Measurements from ENCODE around the gene ATP10B.

ATP10B gene

DNA sequence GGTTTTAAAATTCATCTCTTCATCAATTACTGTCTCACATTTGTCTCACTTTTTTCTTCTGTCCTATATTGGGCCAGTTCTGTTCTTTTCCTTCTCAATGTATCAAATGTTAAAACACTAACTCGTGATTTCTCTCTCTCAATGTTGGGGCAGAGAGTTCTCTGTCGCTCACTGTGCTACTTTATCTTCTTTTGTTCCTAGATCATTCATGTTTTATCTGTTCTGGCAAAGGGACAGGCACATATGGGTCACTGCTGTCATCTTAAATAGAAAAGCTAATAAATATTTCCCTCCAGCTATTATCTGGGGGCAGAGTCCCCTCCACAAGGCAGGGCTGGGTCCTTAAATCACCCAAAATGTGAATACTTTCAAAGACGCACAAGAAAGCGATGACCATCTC is 216.3 kb downstream of the ATP10B start:
- no peak for DNase-seq (ENCODE audit: low read depth)

DNA sequence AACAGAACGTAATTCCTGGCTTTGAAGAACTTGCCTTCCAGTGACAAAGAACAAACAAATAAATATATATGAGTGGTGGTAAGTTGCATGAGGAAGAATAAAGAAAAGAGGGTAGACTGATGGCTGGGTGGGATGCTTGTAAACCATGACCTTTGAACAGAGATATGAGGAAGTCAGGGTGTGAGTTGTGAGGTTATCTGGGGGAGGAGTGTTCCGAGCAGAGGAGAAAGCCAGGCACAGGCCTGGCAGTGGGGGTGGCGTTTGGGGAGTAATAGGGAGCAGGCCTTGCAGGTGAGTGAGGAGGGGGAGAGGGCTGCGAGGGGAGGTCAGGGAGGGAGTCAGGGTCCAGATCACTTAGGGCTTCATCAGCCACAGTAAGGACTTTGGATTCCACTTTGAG is 217.0 kb downstream of the ATP10B start:
- no peak for DNase-seq (ENCODE audit: low read depth)

DNA sequence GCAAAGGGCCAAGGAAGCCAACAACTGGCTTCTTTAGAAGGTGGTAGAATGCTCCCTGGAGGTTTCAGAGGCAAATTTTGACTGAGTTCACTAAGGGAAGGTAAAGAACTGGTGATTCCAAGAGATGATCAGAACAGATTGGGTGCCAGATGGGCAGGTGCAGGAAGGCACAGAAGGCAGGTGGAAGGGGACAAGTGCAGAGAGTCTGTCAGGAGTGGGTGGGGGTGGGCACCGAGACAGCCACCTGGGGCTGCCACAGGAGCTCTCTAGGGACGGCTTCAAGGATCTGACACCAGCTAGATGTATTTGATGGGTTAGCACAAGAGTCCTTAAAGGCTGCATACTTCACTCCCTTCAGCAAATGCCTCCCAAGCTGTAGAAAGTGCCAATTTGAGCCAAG is 223.0 kb downstream of the ATP10B start:
- no peak for DNase-seq (ENCODE audit: low read depth)

DNA sequence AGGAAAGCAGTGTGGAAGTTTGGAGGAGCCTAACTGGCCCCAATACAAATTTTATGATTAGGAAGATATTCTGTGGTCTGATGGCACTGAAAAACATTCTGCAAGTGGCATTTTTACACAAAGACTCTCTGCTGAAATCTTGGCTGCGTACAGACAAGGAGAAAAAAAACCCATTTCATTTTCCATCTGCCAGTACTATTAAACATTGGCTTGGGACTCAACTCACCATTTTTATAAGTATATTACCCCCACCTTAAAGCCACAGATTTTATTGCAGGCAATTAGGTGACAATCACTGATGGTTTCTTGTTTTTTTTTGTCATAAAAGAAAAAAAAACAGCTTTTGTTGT is 223.4 kb downstream of the ATP10B start:
- no peak for DNase-seq (ENCODE audit: low read depth)

DNA sequence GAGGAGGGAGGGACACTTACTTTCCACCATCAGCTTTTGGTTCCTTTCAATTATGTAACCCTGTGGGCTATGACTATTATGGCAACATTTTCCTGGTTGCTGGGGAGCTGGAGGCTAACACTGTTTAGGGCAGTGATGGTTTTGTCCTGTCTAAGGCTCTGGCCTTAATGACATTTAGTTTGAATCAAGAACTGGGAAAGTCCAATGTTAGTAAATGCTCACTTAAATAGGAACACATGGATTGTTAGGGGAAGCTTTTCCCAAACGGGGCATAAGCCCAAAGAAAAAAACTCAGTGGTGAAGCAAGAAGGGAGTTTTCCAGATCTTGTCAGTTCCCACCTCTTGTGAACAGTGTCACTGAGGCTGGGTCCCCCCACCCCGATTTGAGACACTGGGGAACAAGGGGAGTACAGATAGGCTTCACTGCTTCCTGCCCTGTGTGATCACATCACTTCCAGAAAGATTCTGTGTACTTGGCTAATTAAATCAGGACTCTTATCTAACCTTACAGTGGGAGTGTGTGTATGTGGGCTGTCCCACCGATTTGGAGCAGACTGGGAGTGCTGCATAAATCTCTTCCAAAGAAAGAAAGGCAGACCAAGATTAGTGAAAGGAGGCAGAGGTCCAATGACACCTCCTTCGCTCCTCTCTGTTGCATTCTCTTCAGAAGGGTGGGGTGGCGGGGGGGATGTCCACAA is 223.9 kb downstream of the ATP10B start:
- no peak for DNase-seq (ENCODE audit: low read depth)

DNA sequence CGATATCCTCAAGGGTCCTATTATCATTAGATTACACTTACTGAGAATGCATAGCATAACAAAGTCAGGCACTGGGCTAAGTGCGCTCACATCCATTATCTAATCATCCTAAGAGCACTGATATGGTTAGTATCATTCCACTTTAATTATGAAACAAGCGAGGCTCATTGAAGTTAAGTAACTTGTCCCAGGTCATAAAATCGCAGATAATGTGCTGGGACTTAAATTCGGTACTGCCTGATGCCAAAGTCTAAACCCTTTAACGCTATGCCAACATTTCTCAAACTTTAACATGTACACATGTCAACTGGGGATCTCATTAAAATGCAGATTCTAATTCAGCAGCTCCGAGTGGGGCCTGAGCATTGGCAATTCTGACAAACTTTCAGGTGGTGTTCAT is 225.7 kb downstream of the ATP10B start:
- no peak for DNase-seq (ENCODE audit: low read depth)

DNA sequence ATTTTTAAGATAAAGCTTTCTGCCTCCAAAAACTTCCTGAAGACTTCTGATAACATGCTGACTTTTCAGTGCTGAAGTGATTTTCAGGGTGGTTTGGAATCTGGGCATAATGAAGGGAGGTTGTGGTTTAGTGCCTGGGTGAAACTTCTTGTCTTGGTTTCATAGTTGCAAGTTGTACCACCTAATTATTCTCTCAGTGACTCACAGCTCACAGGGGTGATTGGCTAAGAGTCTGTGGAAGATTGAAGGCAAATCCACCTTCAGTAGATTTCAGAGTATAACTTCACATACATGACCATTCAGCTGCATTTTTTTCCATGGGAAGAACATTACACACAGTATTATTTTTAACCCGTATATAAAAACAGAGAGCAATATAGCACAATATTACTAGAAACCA is 230.5 kb downstream of the ATP10B start:
- no peak for DNase-seq (ENCODE audit: low read depth)

DNA sequence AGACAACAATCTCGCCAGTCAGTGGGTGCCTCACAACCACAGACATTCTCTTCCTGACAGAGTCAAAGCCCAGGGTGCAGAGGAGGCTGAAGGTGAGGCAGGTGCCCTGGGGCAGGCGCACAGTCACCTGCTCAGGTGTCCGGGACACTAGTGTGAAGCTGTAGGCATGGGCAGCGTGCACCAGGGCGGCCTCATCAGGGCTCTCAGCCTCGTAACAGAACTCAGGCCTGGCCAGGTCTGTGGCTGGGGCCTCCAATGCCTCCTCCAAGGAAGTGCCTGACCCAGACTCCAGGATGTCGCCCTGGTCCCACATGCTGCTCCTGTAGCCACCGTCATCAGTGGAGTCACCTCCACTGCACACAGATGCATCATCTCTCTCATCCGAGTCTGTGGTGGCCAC is 231.6 kb downstream of the ATP10B start:
- no peak for DNase-seq (ENCODE audit: low read depth)

DNA sequence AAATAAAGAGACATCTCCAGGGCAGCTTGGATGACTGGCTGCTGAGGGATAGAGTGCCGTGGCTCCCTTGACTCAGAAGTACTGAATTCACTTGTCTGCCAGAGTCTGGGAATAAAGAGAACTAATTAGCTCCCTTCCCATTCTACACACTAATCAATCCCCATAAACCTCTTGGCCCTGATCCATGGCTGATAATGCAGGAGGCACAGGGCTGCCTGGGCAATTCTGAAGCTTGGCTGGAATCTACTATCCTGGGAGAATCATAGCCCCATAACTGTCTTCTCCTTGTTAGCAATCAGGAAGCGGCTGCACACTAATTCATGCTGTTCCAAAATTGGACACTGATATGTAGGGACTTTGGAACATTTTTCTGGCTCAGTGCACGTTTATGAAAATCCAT is 232.6 kb downstream of the ATP10B start:
- DNase-seq (ENCODE audit: low read depth): no peak

DNA sequence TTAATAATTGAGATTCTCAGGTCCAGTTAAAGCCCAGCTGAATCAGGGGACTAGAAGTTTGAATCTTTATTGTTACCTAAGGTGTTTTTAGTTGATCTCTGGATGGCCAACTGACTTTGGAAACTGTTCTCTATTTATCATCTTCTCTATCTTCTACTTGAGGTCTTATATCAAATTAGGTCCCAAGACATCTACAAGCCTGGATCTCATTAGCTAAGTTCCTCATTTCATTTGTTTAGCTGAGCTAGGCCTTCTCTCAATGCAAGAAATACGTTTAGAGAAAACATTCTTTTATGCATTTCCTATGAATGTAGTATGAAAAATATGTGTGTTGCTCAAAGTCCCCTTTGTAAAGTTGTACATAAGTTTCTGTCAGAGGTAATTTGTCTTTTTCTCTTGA is 233.7 kb downstream of the ATP10B start:
- DNase-seq (ENCODE audit: low read depth): no peak

DNA sequence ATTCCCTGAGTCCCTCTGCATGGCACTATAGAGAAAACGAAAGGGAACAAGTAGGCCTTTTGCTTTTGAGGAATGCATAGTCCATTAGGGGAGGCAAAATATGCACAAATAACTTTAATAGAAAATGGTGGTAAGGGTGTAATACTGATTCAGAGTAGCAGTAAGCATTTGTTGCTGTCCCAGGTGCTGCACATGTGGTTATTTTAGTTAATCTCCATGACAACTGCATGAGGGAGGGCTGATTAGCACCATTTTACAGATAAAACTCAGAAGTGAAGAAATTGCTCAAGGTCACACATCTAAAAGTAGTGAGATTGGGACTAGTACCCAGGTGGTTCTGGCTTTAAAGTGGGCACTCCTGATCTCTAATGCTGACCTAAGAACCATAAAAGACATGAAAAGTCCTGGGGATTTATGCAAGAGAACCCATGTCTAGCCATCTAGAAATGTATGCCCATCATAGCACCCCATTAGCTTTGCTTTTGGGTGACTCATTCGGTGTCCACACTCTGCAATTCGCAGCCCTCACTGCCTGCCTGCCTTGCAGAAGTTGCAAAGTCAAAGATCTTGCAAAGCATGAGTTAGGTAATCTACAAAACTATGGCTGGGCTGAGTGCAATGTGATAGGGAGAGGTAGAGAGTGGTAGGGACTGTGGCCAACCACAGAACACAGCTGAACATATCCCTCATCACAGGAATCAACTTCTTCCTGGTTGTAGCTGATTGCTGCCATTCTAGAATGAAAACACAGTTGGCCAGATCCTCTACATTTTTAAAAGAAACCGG is 235.1 kb downstream of the ATP10B start:
- no peak for DNase-seq (ENCODE audit: low read depth)

DNA sequence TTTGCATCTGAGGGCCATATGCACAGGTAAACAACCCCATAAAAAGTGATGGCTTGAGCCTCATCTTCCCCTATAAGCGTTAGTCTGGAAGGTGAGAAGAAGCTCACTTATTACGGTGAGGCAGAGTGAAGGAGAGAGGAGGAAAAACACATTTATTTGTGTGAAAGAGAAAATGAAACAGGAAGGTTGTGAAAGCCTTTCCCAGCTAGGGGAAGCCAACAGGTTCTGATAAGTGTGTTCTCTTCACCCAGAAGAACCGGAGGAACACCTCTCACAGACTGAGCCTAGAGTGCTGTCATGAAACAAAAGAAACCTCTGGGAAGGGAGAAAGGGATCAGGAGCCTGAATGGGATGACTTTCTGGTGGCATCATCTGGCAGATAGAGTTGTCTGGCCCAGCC is 237.9 kb downstream of the ATP10B start:
- DNase-seq (ENCODE audit: low read depth): no peak

DNA sequence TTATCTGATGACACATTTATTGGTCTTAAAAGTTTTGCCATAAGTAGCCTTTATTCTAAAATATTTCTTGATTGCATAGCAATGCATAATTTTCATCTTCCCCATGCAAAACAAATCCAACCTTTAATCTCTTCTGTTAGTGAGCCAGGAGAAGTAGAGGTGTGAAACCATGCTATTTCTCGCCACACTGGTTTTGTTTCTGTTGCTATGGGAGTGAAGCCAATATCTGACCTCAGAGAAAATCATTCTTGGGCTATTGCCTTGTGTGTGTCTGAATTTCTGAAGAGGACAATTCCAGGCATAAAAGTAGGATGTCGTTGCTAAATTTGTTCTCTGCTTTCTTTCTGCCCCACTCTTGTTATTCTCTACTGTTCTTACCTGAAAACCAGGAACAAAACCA is 246.7 kb downstream of the ATP10B start:
- no peak for DNase-seq (ENCODE audit: low read depth)

DNA sequence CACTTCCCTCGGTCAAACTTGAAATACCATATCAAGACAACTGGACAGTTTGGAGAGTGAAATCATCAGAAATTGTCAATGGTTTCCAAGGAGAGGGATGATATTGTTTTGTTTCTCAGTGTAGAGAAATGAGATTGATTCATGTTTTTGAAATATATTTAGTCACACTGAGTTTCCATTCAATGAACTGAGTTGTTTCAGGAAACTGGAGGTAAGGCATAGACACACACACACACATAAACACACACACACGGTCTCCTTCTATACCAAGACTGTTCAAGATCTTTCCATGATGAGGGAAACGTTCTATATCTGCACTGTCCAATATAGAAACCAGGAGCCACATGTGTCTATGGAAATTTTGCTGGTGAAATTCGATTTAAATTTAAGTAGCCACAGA is 247.5 kb downstream of the ATP10B start:
- DNase-seq (ENCODE audit: low read depth): no peak

DNA sequence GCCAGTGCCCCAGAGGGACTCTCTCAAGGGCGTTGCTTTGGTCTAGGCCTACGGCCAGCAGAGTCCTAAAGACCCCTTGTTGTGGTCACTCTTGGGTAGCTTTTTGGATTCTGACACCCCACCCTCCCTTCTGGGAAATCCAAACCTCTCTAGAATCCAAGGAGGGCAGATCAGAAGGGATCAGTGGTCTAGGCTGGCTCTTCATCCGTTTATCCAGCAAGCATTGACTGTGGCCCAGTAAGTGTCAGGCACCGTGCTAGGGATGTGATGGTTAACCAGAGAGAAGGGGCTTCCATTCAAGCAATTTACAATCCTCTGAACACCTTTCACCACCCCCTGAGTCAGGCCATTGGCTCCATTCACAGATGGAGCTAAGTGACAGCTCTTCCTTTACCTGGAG is 249.3 kb downstream of the ATP10B start:
- no peak for DNase-seq (ENCODE audit: low read depth)

DNA sequence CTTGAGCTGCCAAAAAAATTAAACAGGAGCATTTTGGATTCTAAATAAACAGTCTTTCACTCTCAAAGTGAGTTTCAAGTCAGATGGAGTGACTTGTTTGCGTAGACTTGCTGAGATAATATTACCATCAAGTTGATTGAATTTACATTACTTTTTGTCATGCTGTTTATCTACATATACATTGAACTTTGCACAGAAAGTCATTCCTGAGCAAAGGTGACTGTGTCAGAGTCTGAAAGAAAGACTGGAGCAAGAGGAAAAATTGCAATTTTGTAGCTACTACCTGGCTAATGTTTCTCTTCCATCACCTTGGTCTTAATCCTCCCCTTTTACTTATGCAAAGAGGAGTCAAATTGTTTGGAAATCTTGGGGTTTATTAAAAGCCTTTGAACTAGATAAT is 251.0 kb downstream of the ATP10B start:
- no peak for DNase-seq (ENCODE audit: low read depth)

DNA sequence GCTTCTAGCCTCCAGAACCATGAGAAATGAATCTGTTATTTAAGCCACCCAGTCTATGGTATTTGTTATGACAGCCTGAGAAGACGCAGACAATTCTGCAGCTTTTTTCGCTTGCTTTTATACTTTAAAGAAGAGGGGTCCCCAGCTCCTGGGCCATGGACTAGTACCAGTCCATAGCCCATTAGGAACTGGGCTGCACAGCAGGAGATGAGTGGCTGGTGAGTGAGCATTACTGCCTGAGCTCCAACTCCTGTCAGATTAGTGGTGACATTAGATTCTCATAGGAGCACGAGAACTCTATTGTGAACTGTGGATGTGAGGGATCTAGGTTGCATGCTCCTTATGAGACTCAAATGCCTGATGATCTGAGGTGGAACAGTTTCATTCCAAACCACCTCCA is 278.7 kb downstream of the ATP10B start:
- no peak for DNase-seq (ENCODE audit: low read depth)

DNA sequence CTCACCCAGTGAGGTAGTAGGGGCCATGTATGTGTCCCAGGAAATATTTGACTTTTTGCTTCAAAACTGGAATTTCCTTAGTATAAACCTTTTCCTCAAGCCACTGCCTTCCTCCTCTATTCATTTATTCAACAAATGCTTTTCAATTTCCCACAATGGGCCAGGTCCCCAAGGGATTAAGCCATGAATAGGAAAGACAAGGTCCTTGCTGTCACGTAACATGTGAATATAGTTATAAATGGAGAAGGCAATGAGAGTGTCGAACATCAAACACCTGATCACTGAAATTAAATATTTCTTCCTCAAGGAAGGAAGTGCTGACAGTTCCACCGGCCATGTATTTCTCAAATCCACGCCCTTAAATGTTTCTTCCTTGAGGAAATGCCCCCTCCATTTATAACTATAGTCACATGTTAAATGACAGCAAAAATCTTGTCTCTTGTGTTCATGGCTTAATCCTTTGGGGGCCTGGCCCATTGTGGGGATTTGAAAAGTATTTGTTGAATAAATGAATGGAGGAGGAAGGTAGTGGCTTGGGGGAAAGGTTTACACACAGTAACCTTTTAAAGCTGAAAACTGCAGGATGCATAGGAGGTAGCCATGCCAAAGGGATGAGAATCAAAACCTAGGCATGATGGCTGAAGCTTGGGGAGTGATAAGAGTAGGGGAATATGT is 284.8 kb downstream of the ATP10B start:
- no peak for DNase-seq (ENCODE audit: low read depth)

DNA sequence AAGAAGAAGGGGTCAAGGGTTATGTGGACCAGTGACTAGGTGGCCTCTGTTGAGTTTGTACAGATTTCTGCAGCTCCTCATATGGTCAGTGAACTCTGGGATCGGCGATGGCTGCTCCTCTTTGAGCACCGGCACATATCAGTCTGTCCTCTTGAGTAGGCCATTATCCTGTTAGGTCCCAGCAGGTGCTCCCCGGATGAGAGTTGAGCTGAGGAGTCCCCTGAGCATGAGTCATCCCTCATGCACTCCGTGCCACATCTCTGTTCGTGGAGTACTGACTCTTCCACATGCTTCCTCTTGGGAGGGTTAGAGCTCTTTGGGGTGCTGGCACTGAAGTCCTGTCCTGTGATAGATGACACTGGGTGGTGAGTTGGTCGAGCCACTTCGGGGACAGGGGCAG is 286.6 kb downstream of the ATP10B start:
- no peak for DNase-seq (ENCODE audit: low read depth)

DNA sequence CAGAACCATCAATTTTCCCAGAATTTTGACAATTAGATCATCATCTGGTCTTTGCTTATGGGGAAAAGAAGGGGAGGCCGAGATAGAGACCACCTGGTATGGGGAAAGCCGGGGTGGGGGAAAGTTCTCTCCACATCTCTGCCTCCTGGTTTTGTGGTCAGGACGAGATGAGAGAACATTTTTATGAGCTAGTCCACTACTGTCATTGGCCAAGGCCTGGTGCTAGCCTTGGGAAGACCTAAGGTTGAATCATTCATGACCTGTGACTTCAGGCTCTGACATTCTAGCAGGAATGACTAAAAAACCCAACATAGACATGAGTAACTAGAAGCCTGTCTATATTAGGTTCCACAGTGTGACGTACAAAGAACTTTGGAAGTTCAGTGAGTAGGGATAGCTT is 295.2 kb downstream of the ATP10B start:
- DNase-seq (ENCODE audit: low read depth): no peak

DNA sequence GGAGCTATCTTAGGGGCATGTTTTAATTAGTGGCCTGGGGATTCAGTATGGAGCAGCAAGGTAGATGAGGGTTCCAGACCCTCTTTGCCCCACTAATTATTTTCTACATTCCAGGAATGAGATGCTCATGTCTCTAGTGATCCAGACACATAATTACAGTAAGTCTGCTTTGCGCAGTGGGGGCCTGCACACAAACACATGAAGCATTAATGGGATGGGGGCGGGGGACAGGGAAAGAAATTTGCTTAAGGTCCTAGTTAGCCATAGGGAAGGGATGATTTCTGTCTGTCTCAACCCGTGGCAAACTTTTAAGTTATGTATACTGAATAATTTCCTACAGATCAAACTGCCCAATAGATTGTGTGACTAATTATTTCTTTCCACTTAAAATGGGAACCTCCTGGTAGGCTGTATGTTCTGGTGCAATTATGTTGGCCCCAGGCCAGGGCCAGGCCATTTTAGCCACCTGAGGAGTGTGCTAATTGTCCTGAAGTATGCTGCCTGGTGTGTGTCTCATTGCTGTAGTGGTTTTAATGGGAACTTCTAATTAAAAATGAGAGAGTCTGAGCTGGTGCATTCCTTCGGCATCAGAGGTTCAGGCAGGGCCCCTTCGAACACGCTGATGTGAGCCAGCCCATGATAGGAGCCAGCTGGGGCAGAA is 295.9 kb downstream of the ATP10B start:
- no peak for DNase-seq (ENCODE audit: low read depth)

DNA sequence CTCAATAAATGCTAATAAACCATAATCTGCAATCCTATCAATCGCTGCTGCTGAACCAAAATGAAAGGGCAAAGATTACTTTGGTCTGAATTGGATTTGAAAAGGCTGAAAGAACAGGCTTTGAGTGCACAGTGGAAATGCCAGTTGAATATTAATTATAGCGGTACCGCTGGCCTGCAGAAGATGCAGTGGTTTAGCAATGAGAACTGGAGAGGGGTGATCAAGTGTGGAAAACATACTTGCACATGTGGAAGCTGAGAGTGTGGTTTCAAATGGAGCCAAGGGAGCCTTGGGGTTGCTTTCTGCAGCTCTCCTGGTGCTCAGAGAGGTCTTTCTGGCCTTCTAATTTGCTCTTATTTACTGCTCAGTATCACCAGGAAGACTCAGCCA is 296.4 kb downstream of the ATP10B start:
- DNase-seq (ENCODE audit: low read depth): no peak

DNA sequence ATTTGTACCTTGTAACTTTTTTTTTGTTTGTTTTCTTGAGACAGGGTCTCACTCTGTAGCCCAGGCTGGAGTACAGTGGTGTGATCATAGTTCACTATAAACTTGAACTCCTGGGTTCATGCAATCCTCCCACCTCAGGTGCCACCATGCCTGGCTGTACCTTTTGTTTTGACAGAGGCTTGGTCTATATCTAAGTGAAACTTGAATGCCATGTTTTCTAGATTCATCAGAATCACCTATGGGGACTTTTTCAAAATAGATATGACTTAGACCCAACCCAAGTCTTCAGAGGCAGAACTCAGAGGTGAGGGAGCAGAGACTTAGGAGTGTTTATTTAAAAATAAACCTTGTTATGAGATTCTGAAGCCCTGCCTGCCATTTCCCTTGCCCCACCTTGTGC is 301.9 kb downstream of the ATP10B start:
- DNase-seq (ENCODE audit: low read depth): no peak
